MCF 10A (cell line): Measurements from ENCODE around the gene TBCK. TPM values are rescaled to one million over a fixed set of nuclear protein-coding genes. Genes with fewer than 3 reads are reported as not detected.

Experiments used
- BruUV-seq: library from RNA; stranded (reverse); fragments of 400-500 nt; replicated peaks from 2 replicates; lab custom pipeline; 2021; lab: Mats Ljungman, UMichigan
- CTCF ChIA-PET: fragments of 300-600 bp; sonication (Branson Sonifier 250); formaldehyde crosslinking; extraction: SDS; loops from one replicate; lab custom pipeline; 2021; ENCODE audit warnings: antibody characterized with exemption, inconsistent platforms; lab: Yijun Ruan, JAX
- POLR2A ChIA-PET: fragments of 300-600, 350-650 bp; sonication (Branson Sonifier 250); formaldehyde crosslinking; extraction: SDS; loops from one replicate; lab custom pipeline; 2020; ENCODE audit warnings: antibody characterized with exemption, inconsistent platforms; lab: Yijun Ruan, JAX
- DNase-seq: peaks from one replicate; pipeline ENCODE4 v3.0.0-alpha.2; 2018; ENCODE audit not compliant: unreplicated experiment
- H3K27ac Mint-ChIP-seq: one replicate; pipeline ENCODE4 v1.8.0; 2022; ENCODE audit warnings: mild to moderate bottlenecking, low read depth, mixed read lengths; ENCODE audit not compliant: unreplicated experiment
- H3K27me3 Mint-ChIP-seq: one replicate; pipeline ENCODE4 v1.8.0; 2022; ENCODE audit warnings: mixed read lengths; ENCODE audit not compliant: insufficient read depth, unreplicated experiment
- H3K36me3 Mint-ChIP-seq: one replicate; pipeline ENCODE4 v1.8.0; 2022; ENCODE audit warnings: mild to moderate bottlenecking, moderate library complexity, mixed read lengths; ENCODE audit not compliant: insufficient read depth, unreplicated experiment
- H3K4me1 Mint-ChIP-seq: one replicate; pipeline ENCODE4 v1.8.0; 2022; ENCODE audit warnings: mixed read lengths; ENCODE audit not compliant: insufficient read depth, unreplicated experiment
- H3K4me3 Mint-ChIP-seq: one replicate; pipeline ENCODE4 v1.8.0; 2022; ENCODE audit warnings: mild to moderate bottlenecking, moderate library complexity, mixed read lengths; ENCODE audit not compliant: unreplicated experiment
- H3K9me3 Mint-ChIP-seq: one replicate; pipeline ENCODE4 v1.8.0; 2022; ENCODE audit warnings: mixed read lengths; ENCODE audit not compliant: unreplicated experiment
- intact Hi-C: fragments of 100-400 bp; cut with micrococcal nuclease; formaldehyde crosslinking; loops from 2 replicates; pipeline ENCODE4 v1.14.1; 2022
- total RNA-seq: library from RNA; stranded (reverse); gene quantifications from 2 replicates; pipeline ENCODE4 v1.2.3, GENCODE V29; 2022
- TF ChIP-seq, protein P1 (sequence below): fragments of 200-600 bp; IDR thresholded peaks from one replicate; pipeline ENCODE4 v1.8.0; 2022; ENCODE audit warnings: antibody characterized with exemption, mild to moderate bottlenecking; ENCODE audit not compliant: unreplicated experiment

The TBCK gene
- total RNA-seq, 1 experiment from 2014 or later: 27.8 TPM

DNA sequence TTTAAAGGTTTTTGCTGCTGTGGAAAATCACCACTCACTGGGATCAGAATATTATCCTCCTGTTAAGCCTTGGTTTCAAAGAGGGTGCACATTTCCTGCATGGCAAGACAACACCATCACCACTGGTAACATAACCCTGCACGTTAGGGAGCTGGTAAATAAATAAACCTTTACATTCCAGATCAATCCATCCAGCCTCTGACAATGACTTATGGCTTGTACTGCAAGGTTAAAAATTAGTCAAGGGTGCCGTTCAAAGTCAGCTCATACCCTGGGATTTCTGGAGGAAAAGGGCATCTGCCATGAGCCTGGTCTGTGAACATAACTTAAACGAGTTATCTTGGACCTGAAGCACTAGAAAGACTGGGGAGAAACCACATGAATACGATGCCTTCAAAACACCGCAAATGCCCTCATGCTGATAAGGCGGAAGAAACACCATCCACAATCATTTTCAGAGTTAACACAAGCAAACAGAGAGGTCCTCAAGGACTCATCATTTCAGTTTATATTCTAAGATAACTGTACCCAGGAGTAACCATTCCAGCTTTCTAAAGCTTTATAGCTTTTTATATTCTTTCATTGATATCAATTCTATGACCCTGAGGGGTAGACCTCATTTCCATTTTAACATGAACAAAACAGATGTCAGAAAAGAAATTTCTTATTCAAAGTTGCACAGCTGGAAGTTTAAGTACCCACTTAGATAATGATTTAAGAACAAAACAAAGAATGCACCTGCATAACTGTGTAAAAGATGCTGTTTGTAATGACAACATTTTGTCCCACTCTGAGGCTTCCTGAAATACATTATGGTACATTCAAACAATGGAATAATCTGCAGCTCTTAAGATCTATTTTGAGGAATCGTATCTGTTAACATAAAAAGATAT, 317.6 kb downstream of the TBCK start:
- no peaks in the 10 kb centered on the region for H3K27me3 Mint-ChIP-seq
- intact Hi-C loops: no loop called here
- CTCF ChIA-PET: no interaction called here
- DNase-seq: no peak
- H3K4me3 Mint-ChIP-seq: no peak overlapping the region
- H3K27ac Mint-ChIP-seq: no peak overlapping the region
- no TSS peak for BruUV-seq
- no peaks in the 10 kb centered on the region for H3K36me3 Mint-ChIP-seq
- H3K9me3 Mint-ChIP-seq: no peaks in the 10 kb centered on the region
- TF ChIP-seq, protein P1, sequence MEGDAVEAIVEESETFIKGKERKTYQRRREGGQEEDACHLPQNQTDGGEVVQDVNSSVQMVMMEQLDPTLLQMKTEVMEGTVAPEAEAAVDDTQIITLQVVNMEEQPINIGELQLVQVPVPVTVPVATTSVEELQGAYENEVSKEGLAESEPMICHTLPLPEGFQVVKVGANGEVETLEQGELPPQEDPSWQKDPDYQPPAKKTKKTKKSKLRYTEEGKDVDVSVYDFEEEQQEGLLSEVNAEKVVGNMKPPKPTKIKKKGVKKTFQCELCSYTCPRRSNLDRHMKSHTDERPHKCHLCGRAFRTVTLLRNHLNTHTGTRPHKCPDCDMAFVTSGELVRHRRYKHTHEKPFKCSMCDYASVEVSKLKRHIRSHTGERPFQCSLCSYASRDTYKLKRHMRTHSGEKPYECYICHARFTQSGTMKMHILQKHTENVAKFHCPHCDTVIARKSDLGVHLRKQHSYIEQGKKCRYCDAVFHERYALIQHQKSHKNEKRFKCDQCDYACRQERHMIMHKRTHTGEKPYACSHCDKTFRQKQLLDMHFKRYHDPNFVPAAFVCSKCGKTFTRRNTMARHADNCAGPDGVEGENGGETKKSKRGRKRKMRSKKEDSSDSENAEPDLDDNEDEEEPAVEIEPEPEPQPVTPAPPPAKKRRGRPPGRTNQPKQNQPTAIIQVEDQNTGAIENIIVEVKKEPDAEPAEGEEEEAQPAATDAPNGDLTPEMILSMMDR: no peak
- POLR2A ChIA-PET: interaction anchor here (1.1 kb wide), 1 partner anchor 69 kb away, joined by 4 read pairs; no protein-coding TSS in a partner anchor
- no peaks in the 10 kb centered on the region for H3K4me1 Mint-ChIP-seq

DNA sequence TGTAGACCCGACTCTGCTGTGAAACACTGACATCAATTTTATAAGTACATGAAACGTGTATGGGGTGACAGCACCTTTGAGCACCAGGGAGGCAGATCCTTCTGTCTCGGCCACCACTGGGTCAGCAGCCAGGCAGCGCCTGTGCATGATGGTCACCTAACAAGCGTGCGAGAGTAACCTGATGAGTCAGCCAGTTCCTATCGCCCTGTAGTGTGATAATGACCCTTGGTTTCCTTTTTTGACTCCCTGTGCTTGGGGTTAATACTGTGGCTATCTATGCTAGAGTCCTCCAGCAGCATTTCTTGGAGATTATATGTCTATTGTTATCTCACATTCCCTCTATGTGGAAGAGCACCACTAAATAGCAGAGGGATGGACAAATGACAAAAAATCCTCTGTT, 319.2 kb downstream of the TBCK start:
- Mint-ChIP-seq H3K4me3 (no peak overlapping the region), H3K36me3 (no peaks in the 10 kb centered on the region), H3K27me3 (no peaks in the 10 kb centered on the region), H3K4me1 (no peaks in the 10 kb centered on the region), H3K9me3 (no peaks in the 10 kb centered on the region), H3K27ac (no peak overlapping the region)
- CTCF ChIA-PET: no interaction called here
- TF ChIP-seq, protein P1: no peak
- DNase-seq: no peak
- intact Hi-C loops: no loop called here
- POLR2A ChIA-PET: no interaction called here
- BruUV-seq: no TSS peak

DNA sequence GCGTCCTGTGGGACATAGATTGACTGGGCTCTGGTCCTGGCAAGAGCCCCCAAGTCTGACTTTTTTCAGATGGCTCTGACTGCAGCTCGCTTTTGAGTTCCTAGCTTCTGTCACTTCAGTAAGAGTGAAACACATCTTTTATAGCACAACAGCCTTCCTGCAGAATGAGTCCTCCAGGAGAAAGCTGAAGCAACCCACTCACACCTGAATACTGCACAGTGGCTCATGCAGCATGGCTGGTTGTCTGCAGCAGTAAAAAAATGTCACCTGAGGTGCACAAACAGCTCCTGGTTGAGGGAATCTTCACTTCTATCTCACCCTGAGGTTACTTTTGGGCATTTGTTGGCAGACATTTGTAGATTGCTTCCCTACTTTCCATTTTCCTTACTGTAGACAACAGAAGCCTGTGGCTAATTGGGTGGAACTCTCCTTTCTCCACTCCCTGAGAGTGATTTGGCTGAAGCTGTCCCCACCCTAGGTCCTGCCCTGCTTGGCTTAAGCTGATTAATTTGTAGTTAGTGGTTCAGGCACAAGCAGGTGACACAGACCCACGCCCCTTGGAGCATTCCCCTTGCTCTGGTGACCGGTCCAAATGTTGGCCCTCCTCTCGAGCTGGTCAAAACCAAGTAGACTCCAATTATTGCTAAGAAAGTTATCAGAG, 321.0 kb downstream of the TBCK start:
- TF ChIP-seq, protein P1: no peak
- ChIA-PET CTCF (interaction anchor here (0.7 to 1.1 kb wide), 2 partner anchors 28 to 182 kb away, joined by 3 to 5 read pairs; no protein-coding TSS in a partner anchor), POLR2A (no interaction called here)
- H3K27ac Mint-ChIP-seq: no peak overlapping the region
- H3K4me1 Mint-ChIP-seq: peaks cover 14% of the 10 kb centered on the region
- no peak for DNase-seq
- no TSS peak for BruUV-seq
- H3K27me3 Mint-ChIP-seq: no peaks in the 10 kb centered on the region
- H3K36me3 Mint-ChIP-seq: no peaks in the 10 kb centered on the region
- H3K4me3 Mint-ChIP-seq: no peak overlapping the region
- intact Hi-C loops: no loop called here
- H3K9me3 Mint-ChIP-seq: no peaks in the 10 kb centered on the region

DNA sequence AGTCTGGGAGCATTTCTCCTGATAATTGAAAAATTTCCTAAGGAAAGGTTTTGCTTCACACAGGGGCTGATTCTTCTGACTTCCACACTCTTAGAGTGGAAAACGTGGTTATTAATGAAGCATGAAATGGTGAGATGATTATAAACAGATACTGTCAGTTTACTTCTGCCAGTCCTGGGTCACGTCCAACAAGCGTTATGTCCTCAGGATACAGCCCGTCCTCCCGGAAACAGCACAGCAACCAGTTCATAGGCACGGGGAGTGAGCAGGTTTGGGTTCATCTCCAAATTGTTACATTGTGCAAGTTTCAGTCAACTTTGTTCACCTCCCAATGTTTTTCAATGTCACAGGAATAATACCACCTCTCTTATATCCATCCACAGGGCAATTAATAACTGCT, 321.9 kb downstream of the TBCK start:
- H3K4me1 Mint-ChIP-seq: peaks cover 16% of the 10 kb centered on the region
- POLR2A ChIA-PET: interaction anchor here (0.6 kb wide), 1 partner anchor 227 kb away, joined by 3 read pairs; no protein-coding TSS in a partner anchor
- intact Hi-C loops: no loop called here

More for the DNA sequence above, 321.9 kb downstream of the TBCK start:
- no peaks in the 10 kb centered on the region for H3K9me3 Mint-ChIP-seq
- DNase-seq: no peak
- CTCF ChIA-PET: no interaction called here
- no peak overlapping the region for H3K27ac Mint-ChIP-seq
- no peak overlapping the region for H3K4me3 Mint-ChIP-seq
- no TSS peak for BruUV-seq
- no peaks in the 10 kb centered on the region for H3K36me3 Mint-ChIP-seq
- TF ChIP-seq, protein P1: no peak
- no peaks in the 10 kb centered on the region for H3K27me3 Mint-ChIP-seq
